GM11168 (cell line): Measurements from ENCODE around the gene TRIM56.
"Not testable (repeated sequence)": the region's sequence is repeated elsewhere in the genome, so short reads cannot be mapped to it uniquely, and the experiment has no call there.

Experiments used
- in situ Hi-C: fragments of 300-500 bp; cut with MboI; formaldehyde crosslinking; loops from one replicate; pipeline ENCODE4 v1.12.0; 2022; ENCODE audit warnings: low sequenced_read_pairs; ENCODE audit not compliant: unreplicated experiment

The TRIM56 gene

GRCh38 chr7:101108961-101109360, 23.7 kb downstream of the TRIM56 start:
- in situ Hi-C loops: no loop called here

- in situ Hi-C loops: no loop called here
Measured at GRCh38 chr7:101109368-101109767, 24.1 kb downstream of the TRIM56 start.

- in situ Hi-C loops: no loop called here
Measured at GRCh38 chr7:101111261-101111660, 26.0 kb downstream of the TRIM56 start.

- in situ Hi-C loops: no loop called here
Measured at GRCh38 chr7:101112233-101112632, 27.0 kb downstream of the TRIM56 start.

- in situ Hi-C loops: not testable (repeated sequence)
Measured at GRCh38 chr7:101113140-101113539, 27.9 kb downstream of the TRIM56 start.

GRCh38 chr7:101113836-101114235, 28.6 kb downstream of the TRIM56 start:
- in situ Hi-C loops: no loop called here

GRCh38 chr7:101114492-101114891, 29.2 kb downstream of the TRIM56 start:
- in situ Hi-C loops: no loop called here

GRCh38 chr7:101115215-101115614, 29.9 kb downstream of the TRIM56 start:
- in situ Hi-C loops: no loop called here

GRCh38 chr7:101116898-101117297, 31.6 kb downstream of the TRIM56 start:
- in situ Hi-C loops: no loop called here

- in situ Hi-C loops: no loop called here
Measured at GRCh38 chr7:101118856-101119255, 33.6 kb downstream of the TRIM56 start.

GRCh38 chr7:101119876-101120275, 34.6 kb downstream of the TRIM56 start:
- in situ Hi-C loops: no loop called here

- in situ Hi-C loops: no loop called here
Measured at GRCh38 chr7:101120315-101120714, 35.0 kb downstream of the TRIM56 start.

- in situ Hi-C loops: not testable (repeated sequence)
Measured at GRCh38 chr7:101121631-101121990, 36.3 kb downstream of the TRIM56 start.

GRCh38 chr7:101121991-101122932, 37.0 kb downstream of the TRIM56 start:
- in situ Hi-C loops: no loop called here

GRCh38 chr7:101122933-101123702, 37.8 kb downstream of the TRIM56 start:
- in situ Hi-C loops: no loop called here

- in situ Hi-C loops: no loop called here
Measured at GRCh38 chr7:101123703-101124068, 38.4 kb downstream of the TRIM56 start.

- in situ Hi-C loops: no loop called here
Measured at GRCh38 chr7:101124376-101125056, 39.2 kb downstream of the TRIM56 start.

GRCh38 chr7:101125989-101126650, 40.8 kb downstream of the TRIM56 start:
- in situ Hi-C loops: no loop called here

GRCh38 chr7:101126651-101127459, 41.6 kb downstream of the TRIM56 start, which contains the start of gene SERPINE1:
TSS of gene SERPINE1 (plus strand) at chr7:101127104. CDS start at chr7:101128394, 1,290 bp downstream.
- in situ Hi-C loops: no loop called here
